DOHH2 (cell line): ENCODE results near the gene SURF2.

Experiments
- H3F3A ChIP-seq: fragments of 200-600 bp; sonication (generic), shearing (Covaris generic); 2 replicates; pipeline ENCODE4 v1.6.0; 2016; ENCODE audit warnings: antibody characterized with exemption, mild to moderate bottlenecking; ENCODE audit not compliant: control insufficient read depth, insufficient read depth
- H3K27ac ChIP-seq: fragments of 200-600 bp; sonication (generic); 2 replicates; pipeline ENCODE4 v1.5.1; 2014; ENCODE audit warnings: low read depth, mild to moderate bottlenecking, low read length, moderate library complexity
- H3K27me3 ChIP-seq: fragments of 200-600 bp; sonication (generic); 2 replicates; pipeline ENCODE4 v1.6.1; 2014; ENCODE audit warnings: mild to moderate bottlenecking, low read length, mixed read lengths; ENCODE audit not compliant: control insufficient read depth
- H3K36me3 ChIP-seq: fragments of 200-600 bp; sonication (generic); 2 replicates; pipeline ENCODE4 v1.6.1; 2014; ENCODE audit warnings: mild to moderate bottlenecking, low read length, moderate library complexity, mixed read lengths; ENCODE audit not compliant: control insufficient read depth
- H3K4me1 ChIP-seq: fragments of 200-600 bp; sonication (generic); 2 replicates; pipeline ENCODE4 v1.6.1; 2014; ENCODE audit warnings: mild to moderate bottlenecking, low read length, mixed read lengths; ENCODE audit not compliant: control insufficient read depth
- H3K4me2 ChIP-seq: fragments of 200-600 bp; sonication (generic); 2 replicates; pipeline ENCODE4 v1.6.0; 2014; ENCODE audit warnings: mild to moderate bottlenecking, low read length, moderate library complexity
- H3K4me3 ChIP-seq: fragments of 200-600 bp; sonication (generic); 2 replicates; pipeline ENCODE4 v1.5.1; 2014; ENCODE audit warnings: mild to moderate bottlenecking, low read length, mixed read lengths
- H3K79me2 ChIP-seq: fragments of 200-600 bp; sonication (generic); 2 replicates; pipeline ENCODE4 v1.6.1; 2014; ENCODE audit warnings: mild to moderate bottlenecking, low read length, mixed read lengths; ENCODE audit not compliant: control insufficient read depth
- H3K9me2 ChIP-seq: fragments of 200-600 bp; sonication (generic); replicated peaks from 2 replicates; pipeline ENCODE4 v1.6.1; 2014; ENCODE audit warnings: mild to moderate bottlenecking, low read length, mixed read lengths; ENCODE audit not compliant: control insufficient read depth
- H3K9me3 ChIP-seq: fragments of 200-600 bp; sonication (generic); 2 replicates; pipeline ENCODE4 v1.6.1; 2014; ENCODE audit warnings: antibody characterized with exemption, low read length, mixed read lengths; ENCODE audit not compliant: control insufficient read depth, insufficient read depth
- H4K20me1 ChIP-seq: fragments of 200-600 bp; sonication (generic); 2 replicates; pipeline ENCODE4 v1.6.0; 2014; ENCODE audit warnings: low read depth, mild to moderate bottlenecking, antibody characterized with exemption, low read length, moderate library complexity; ENCODE audit not compliant: control insufficient read depth, insufficient read depth
- EZH2phosphoT487 ChIP-seq: fragments of 200-600 bp; sonication (generic); IDR thresholded peaks from 2 replicates; pipeline ENCODE4 v1.6.1; 2017; ENCODE audit warnings: borderline replicate concordance, mild to moderate bottlenecking, antibody characterized with exemption, low read length, moderate library complexity, mixed read lengths
- TF ChIP-seq, protein P1 (sequence below): fragments of 200-600 bp; sonication (generic); IDR thresholded peaks from one replicate; pipeline ENCODE4 v1.5.1; 2014; ENCODE audit warnings: antibody characterized with exemption, mild to moderate bottlenecking, low read depth, low read length; ENCODE audit not compliant: poor library complexity, severe bottlenecking

SURF2 gene

DNA sequence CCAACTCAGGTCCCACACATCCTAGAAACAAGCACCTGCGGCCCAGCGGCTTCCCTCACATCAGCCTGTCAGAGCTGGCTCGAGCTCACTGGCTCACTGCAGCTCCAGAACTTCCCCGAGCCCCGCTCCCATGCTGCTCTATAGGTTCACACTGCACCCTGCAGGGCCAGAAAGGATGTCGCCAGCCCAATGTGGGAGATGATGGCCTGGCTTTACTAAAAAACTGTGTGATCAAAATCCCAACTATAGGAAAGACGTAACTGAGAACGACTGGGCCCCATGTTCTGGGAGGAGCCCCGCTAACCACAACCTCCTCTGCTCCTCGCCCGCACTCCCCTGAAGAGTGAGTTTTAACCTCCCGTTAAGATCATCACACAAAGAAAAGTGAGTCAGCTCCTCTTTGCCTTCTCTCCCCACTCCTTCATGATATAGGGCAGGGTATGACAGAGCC, 14.9 kb downstream of the SURF2 start:
- Histone ChIP-seq H3K4me3 (peak overlapping the region; percentile 62), H3K9me3 (no peaks in the 10 kb centered on the region), H3K79me2 (peaks cover 96% of the 10 kb centered on the region), H3K27me3 (no peaks in the 10 kb centered on the region), H3K4me1 (peaks cover 49% of the 10 kb centered on the region), H3F3A (peaks cover 5% of the 10 kb centered on the region; the same call in 1 of the 2 replicates), H3K4me2 (peak overlapping the region; percentile 76), H3K27ac (peak overlapping the region; percentile 71), H3K9me2 (no peaks in the 10 kb centered on the region), H4K20me1 (peaks cover 38% of the 10 kb centered on the region), H3K36me3 (peaks cover 78% of the 10 kb centered on the region)
- TF ChIP-seq, protein P1, sequence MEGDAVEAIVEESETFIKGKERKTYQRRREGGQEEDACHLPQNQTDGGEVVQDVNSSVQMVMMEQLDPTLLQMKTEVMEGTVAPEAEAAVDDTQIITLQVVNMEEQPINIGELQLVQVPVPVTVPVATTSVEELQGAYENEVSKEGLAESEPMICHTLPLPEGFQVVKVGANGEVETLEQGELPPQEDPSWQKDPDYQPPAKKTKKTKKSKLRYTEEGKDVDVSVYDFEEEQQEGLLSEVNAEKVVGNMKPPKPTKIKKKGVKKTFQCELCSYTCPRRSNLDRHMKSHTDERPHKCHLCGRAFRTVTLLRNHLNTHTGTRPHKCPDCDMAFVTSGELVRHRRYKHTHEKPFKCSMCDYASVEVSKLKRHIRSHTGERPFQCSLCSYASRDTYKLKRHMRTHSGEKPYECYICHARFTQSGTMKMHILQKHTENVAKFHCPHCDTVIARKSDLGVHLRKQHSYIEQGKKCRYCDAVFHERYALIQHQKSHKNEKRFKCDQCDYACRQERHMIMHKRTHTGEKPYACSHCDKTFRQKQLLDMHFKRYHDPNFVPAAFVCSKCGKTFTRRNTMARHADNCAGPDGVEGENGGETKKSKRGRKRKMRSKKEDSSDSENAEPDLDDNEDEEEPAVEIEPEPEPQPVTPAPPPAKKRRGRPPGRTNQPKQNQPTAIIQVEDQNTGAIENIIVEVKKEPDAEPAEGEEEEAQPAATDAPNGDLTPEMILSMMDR: peak; percentile 39
- no peak for TF ChIP-seq EZH2phosphoT487

- peaks cover 87% of the 10 kb centered on the region for H3K79me2 ChIP-seq
- H4K20me1 ChIP-seq: peaks cover 38% of the 10 kb centered on the region
- H3K4me3 ChIP-seq: peak overlapping the region; percentile 62
- H3K27ac ChIP-seq: peak overlapping the region; percentile 71
- peak overlapping the region; percentile 76 for H3K4me2 ChIP-seq
- H3K27me3 ChIP-seq: no peaks in the 10 kb centered on the region
- no peak for TF ChIP-seq EZH2phosphoT487
- TF ChIP-seq, protein P1: no peak
- peaks cover 5% of the 10 kb centered on the region; the same call in 1 of the 2 replicates for H3F3A ChIP-seq
- H3K36me3 ChIP-seq: peaks cover 70% of the 10 kb centered on the region
- peaks cover 54% of the 10 kb centered on the region for H3K4me1 ChIP-seq
- no peaks in the 10 kb centered on the region for H3K9me3 ChIP-seq
- no peaks in the 10 kb centered on the region for H3K9me2 ChIP-seq
These were observed 15.8 kb downstream of the SURF2 start for GRCh38 chr9:133372144-133372543.

GRCh38 chr9:133374612-133375115, 18.3 kb downstream of the SURF2 start:
- peaks cover 62% of the 10 kb centered on the region for H3K79me2 ChIP-seq
- peaks cover 61% of the 10 kb centered on the region for H3K4me1 ChIP-seq
- peaks cover 5% of the 10 kb centered on the region; the same call in 1 of the 2 replicates for H3K27me3 ChIP-seq
- peaks cover 45% of the 10 kb centered on the region for H3K36me3 ChIP-seq
- H3K9me2 ChIP-seq: no peaks in the 10 kb centered on the region
- peaks cover 5% of the 10 kb centered on the region; the same call in 1 of the 2 replicates for H3F3A ChIP-seq
- no peaks in the 10 kb centered on the region for H3K9me3 ChIP-seq
- H3K4me3 ChIP-seq: peak overlapping the region; percentile 90
- no peak for TF ChIP-seq EZH2phosphoT487
- TF ChIP-seq, protein P1: no peak
- H4K20me1 ChIP-seq: peaks cover 27% of the 10 kb centered on the region
- H3K4me2 ChIP-seq: peak overlapping the region; percentile 90
- H3K27ac ChIP-seq: peak overlapping the region; percentile 57
